HL-60 (cell line): ENCODE measurements around the gene HS3ST5.
A peak's percentile ranks its signal among the peaks of the same experiment; 100 is the strongest.

ENCODE experiments used
- DNase-seq, 2 experiments: peaks; one replicate each; pipeline ENCODE4 v3.0.0-alpha.2; 2010 to 2020; ENCODE audit warnings: low read depth in 1 of 2, low spot score in 1 of 2
- H3K27ac ChIP-seq: fragments of 250-450 bp; sonication (Bioruptor Pico); replicated peaks from 2 replicates; pipeline ENCODE4 v1.5.1; 2020; ENCODE audit warnings: mild to moderate bottlenecking, moderate library complexity
- H3K27me3 ChIP-seq: fragments of 250-450 bp; sonication (Bioruptor Pico); 2 replicates; pipeline ENCODE4 v1.5.1; 2021; ENCODE audit warnings: mild to moderate bottlenecking, moderate library complexity; ENCODE audit not compliant: insufficient read depth, poor library complexity, severe bottlenecking
- H3K4me3 ChIP-seq: replicated peaks from 2 replicates; pipeline ENCODE4 v1.5.1; 2011; ENCODE audit warnings: mild to moderate bottlenecking, control low read depth, low read length; ENCODE audit not compliant: insufficient read depth
- GABPA ChIP-seq: IDR thresholded peaks from 2 replicates; pipeline ENCODE4 v1.6.1; 2012; ENCODE audit warnings: low read depth
- POLR2AphosphoS5 ChIP-seq: IDR thresholded peaks from 2 replicates; pipeline ENCODE4 v1.6.1; 2012; ENCODE audit warnings: low read depth
- SPI1 ChIP-seq: IDR thresholded peaks from 2 replicates; pipeline ENCODE4 v1.6.1; 2012; ENCODE audit warnings: low read depth, mild to moderate bottlenecking, borderline replicate concordance
- TF ChIP-seq, protein P1 (sequence below): IDR thresholded peaks from one replicate; pipeline ENCODE4 v1.5.1; 2011; ENCODE audit warnings: low read length, control low read depth, inconsistent platforms; ENCODE audit not compliant: insufficient read depth
- TF ChIP-seq, protein P2 (sequence below): IDR thresholded peaks from 2 replicates; pipeline ENCODE4 v1.6.1; 2012; ENCODE audit warnings: low read depth; ENCODE audit not compliant: insufficient replicate concordance

The HS3ST5 gene

DNA sequence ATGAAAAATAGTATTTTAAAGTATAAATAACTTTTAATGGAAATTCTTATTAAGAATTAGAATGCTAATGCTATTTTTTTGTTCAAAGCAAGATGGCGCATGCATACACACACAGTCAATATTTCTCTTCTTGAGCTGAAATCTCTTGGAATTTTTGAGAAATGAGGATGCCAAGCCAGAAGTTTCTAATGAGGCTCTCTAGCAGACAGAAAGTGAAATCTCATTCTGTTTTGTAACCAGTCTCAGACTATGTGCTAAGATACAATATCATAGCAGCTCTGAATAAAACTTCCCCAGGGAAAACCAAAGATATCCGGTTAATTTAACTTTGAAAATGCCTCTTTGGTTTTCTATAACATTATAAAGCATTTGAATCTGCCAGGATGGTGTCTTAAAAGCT is 274.7 kb downstream of the HS3ST5 start:
- no peak overlapping the region for H3K4me3 ChIP-seq
- no peaks in the 10 kb centered on the region for H3K27me3 ChIP-seq
- TF ChIP-seq POLR2AphosphoS5 (no peak), GABPA (no peak), SPI1 (no peak)
- TF ChIP-seq, protein P1, sequence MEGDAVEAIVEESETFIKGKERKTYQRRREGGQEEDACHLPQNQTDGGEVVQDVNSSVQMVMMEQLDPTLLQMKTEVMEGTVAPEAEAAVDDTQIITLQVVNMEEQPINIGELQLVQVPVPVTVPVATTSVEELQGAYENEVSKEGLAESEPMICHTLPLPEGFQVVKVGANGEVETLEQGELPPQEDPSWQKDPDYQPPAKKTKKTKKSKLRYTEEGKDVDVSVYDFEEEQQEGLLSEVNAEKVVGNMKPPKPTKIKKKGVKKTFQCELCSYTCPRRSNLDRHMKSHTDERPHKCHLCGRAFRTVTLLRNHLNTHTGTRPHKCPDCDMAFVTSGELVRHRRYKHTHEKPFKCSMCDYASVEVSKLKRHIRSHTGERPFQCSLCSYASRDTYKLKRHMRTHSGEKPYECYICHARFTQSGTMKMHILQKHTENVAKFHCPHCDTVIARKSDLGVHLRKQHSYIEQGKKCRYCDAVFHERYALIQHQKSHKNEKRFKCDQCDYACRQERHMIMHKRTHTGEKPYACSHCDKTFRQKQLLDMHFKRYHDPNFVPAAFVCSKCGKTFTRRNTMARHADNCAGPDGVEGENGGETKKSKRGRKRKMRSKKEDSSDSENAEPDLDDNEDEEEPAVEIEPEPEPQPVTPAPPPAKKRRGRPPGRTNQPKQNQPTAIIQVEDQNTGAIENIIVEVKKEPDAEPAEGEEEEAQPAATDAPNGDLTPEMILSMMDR, result no peak
- TF ChIP-seq, protein P2, sequence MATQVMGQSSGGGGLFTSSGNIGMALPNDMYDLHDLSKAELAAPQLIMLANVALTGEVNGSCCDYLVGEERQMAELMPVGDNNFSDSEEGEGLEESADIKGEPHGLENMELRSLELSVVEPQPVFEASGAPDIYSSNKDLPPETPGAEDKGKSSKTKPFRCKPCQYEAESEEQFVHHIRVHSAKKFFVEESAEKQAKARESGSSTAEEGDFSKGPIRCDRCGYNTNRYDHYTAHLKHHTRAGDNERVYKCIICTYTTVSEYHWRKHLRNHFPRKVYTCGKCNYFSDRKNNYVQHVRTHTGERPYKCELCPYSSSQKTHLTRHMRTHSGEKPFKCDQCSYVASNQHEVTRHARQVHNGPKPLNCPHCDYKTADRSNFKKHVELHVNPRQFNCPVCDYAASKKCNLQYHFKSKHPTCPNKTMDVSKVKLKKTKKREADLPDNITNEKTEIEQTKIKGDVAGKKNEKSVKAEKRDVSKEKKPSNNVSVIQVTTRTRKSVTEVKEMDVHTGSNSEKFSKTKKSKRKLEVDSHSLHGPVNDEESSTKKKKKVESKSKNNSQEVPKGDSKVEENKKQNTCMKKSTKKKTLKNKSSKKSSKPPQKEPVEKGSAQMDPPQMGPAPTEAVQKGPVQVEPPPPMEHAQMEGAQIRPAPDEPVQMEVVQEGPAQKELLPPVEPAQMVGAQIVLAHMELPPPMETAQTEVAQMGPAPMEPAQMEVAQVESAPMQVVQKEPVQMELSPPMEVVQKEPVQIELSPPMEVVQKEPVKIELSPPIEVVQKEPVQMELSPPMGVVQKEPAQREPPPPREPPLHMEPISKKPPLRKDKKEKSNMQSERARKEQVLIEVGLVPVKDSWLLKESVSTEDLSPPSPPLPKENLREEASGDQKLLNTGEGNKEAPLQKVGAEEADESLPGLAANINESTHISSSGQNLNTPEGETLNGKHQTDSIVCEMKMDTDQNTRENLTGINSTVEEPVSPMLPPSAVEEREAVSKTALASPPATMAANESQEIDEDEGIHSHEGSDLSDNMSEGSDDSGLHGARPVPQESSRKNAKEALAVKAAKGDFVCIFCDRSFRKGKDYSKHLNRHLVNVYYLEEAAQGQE, result no peak
- H3K27ac ChIP-seq, result no peak overlapping the region
- DNase-seq, result no peak

DNA sequence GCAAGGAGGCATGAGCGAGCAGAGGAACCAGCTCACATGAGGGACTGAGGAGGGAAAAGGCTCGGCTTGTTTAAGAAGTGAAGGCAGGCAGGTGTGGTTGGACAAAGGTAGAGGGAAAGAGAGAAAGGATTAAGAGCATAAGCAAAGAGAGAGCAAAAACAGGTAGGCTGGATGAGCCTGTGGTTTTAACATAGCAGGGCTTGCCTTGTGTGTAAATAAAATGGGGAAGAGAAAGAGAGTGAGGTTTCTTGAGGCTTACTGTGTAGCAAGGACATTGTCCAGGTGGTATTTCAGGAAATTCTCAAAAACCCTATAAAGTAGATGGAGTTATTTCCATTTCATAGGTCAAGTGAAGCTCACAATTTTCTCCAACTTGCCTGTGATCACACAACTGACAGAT is 278.0 kb downstream of the HS3ST5 start:
- TF ChIP-seq SPI1 (peak; percentile 15; the same call in 1 of the 2 replicates), GABPA (no peak), POLR2AphosphoS5 (no peak)
- TF ChIP-seq, protein P2, result no peak
- TF ChIP-seq, protein P1, result no peak
- Histone ChIP-seq H3K27me3 (no peaks in the 10 kb centered on the region), H3K27ac (no peak overlapping the region), H3K4me3 (no peak overlapping the region)
- no peak for DNase-seq

DNA sequence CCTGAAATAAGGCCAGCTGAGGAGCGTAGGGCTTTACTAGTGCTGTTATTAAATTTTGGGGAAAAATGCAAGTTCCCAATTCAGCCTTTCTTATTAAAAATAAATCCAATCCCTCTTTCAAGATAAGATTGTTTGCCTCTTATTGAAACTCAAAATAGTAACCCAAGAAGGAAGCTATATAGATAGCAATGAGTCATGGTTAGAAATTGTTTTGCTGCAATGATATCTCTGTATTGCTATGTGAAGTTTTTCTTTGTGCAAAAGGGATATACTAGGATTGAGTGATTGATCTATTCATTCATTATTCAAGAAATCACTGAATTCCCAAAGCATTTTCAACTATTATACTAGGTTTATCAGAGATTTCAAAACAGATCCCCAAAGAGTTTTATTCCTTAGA is 278.9 kb downstream of the HS3ST5 start:
- no peak for TF ChIP-seq GABPA
- no peak for TF ChIP-seq POLR2AphosphoS5
- TF ChIP-seq, protein P2, result no peak
- TF ChIP-seq SPI1, result no peak
- TF ChIP-seq, protein P1, result no peak
- no peak overlapping the region for H3K27ac ChIP-seq
- H3K4me3 ChIP-seq, result no peak overlapping the region
- no peaks in the 10 kb centered on the region for H3K27me3 ChIP-seq
- no peak for DNase-seq
